ENCODE results near the gene MAP7D3.
"Not testable (repeated sequence)": the region's sequence is repeated elsewhere in the genome, so short reads cannot be mapped to it uniquely, and the experiment has no call there.

The MAP7D3 gene

DNA sequence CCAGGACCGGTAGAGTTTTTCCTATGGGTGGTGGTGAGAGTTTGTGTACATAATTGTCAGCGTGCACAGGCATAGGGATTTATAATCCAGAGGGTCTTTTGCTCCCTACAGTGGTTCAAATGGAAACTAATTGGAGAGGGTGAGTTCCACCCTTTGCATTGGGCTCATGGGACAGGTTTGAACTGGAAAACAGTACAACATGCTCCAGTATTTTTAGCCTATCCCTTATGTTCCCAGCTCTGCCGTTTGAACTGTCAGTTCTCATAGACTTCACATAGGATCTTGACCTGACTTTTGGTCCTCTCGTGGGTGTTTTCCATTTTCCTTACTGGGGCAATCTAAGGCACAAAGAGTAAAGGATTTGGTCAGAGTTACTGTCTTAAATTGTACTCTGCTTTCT is 72.1 kb downstream of the MAP7D3 start:
- no peak for DNase-seq

DNA sequence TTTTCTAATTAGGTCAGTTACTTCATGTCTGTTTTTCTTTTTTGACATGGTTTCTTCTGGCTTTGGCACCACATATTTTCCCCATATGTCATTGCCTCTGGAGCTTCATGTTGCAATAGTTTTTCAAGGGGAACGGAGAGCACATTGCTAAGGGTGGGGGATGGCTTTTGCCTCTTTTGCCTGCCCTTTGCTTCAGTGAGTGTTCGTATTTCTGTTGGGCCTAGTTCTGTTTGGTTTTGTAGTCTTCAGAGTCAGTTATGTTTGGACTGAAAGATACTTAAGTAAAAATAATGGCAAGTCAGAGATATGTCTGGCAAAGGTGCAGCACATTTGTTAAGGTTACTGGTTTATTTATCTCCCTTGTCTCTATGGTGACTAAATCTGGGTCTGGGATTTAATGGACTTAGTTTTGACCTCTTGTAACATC is 74.8 kb downstream of the MAP7D3 start:
- DNase-seq: no peak

DNA sequence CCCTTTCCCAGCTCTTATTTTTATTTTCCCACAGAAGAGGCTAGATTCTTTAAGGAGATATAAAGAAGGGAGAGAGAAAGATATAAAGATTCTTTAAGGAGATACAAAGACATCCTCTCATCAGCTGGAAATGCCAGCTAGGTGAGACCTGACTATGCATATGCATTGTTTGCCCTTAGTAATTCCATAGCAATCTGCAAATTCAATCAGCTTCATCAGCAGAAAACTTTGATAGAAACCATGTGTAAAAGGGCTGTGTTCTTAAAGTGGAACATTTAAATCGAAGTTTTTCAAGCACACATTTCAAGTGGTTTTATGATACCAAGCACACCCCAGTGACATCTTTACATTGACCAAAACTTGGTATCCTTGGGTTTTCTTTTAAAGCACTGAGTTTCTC is 79.8 kb downstream of the MAP7D3 start:
- DNase-seq: no peak

DNA sequence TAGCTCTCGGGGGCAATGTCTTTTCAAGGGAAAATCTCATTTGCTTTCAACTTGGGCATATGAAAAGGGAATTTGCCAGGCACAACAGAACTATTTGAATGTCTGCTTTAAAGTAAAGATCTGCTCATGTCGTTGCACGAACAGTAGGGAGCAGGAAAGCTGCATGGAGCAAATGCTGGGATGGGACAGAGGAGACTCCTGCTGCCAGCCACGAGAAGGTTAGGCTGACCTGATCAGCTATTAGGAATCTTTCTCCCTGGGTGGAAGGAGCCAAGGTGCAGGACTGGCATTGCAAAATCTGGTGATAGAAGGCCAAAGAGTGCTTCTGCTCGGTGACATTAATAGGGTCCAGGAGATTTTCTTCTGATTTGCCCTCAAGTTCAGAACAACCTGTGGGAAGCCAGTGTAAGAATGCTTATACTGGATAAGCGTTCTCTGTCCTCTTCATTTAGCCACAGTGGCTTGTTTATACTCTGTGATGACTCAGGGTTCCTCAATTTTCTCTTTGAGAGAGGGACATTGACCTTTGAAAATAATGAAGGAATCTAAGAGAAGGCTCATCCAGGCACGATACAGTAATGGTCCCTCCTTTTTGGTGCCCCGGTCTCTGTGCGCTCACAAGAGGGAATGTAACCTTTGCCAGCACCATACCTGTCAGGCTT is 80.9 kb downstream of the MAP7D3 start:
- DNase-seq: no peak

DNA sequence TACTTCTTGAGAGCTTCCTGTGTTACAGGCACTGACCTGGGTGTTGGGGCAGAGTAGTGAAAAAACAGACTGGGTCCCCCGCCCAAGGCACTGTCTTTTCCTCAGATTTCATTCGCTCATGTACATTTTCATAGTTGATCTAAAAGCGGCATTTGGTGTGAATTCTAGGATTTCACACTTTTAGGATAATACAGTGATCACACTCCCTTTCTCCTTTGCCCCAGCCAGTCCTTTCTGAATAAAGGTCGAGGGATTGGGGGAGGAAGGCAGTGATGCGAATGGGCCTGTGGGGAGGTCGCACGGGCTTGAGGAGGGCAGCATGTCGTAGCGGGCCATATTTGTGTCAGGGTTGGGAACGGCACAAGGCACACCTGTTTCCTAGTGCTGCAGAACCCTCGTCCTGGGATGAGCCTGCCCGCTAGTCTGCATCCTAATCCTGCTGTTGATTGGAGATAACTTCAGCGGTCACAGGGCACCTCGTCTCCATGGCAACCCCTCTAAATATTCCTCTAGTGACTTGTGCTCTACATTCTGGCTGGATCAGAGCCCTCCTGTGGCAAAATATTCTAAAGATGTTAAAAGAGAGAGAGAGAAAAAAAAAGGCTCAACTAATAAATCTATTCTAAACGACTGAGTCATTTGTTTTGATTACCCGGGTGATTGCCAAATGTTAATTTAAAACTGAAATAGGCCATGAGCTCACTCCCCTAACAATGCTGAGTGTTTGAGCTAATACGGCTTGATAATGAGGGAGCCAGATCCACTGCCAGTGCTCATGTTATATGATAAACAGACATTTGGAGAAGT is 82.1 kb downstream of the MAP7D3 start:
- no peak for DNase-seq

DNA sequence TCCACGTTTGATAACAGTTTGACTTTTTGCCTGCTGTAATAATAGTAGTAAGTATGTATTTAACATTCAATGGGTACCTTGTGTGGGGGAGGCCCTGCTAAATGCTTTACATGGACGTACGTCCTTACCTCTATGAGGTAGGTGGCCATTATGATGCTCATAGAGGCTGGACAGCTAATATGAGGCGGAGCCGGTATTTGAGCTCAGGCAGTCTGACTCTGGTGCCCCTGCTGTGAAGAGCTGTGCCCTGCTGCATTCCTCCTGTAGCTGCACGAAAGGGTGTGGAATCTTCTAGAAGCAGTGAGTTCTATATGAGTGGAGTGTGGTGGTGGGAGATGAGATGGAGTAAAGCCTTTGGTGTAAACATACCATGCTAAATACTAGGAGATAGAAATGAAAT is 83.2 kb downstream of the MAP7D3 start:
- DNase-seq: not testable (repeated sequence)

DNA sequence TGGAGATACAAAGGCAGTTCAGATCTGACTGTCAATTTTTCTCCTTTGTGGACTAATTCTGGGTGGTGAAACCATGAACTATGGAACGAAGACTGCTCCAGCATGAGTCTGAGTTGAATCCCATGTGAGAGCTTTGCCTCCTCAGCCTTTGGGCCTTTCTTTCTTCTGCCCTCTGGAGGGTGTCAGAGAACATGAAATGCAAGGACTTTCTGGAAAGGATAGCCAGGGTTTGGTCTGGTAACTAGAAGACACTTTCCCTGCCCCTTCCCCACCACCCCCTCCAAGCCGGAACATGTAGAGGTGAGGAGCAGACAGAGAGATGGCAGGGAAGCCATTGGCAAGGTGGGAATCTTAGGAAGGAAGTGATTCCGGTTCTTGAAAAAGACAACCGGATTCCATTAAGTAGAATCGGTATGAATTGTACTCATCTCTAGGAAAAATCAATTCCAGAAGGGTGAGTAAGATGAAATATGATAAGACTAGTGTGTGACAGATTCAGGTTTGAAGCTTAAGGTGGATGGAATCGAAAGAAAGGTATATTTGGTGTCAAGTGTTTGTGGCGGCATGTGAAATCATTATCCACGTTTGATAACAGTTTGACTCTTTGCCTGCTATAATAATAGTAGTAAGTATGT is 84.9 kb downstream of the MAP7D3 start:
- DNase-seq: no peak

DNA sequence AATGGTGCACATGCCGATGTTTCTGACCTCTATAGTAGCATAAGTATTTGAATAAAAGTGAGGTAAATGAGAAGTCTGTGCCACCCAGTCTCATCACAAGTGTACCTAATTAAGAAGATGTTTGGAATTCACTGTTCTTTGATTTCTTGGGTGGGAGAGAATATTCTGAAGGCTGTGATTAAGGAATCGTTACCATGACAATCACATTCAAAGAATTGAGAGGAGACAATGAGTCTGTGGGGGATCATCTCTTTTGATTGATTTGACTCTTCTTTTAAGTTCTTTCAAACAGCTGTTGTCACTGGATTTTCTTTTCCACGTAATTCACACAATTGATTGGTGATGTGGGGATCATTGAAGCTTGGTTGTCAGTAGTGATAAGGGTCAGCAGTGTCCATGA is 85.8 kb downstream of the MAP7D3 start:
- no peak for DNase-seq

- DNase-seq: no peak
Observed at GRCh38 chrX:136163689-136164088, 87.5 kb downstream of the MAP7D3 start.
